SK-N-MC (cell line): ENCODE data around the gene HSF2.

Experiments
- EZH2 ChIP-seq: fragments of 200-600 bp; sonication (generic); IDR thresholded peaks from one replicate; pipeline ENCODE4 v1.6.1; 2017; ENCODE audit warnings: antibody characterized with exemption
- FOXP2 ChIP-seq: optimal IDR thresholded peaks from 2 replicates; pipeline ENCODE3; 2011; ENCODE audit warnings: mild to moderate bottlenecking, moderate library complexity; ENCODE audit not compliant: insufficient read depth; ENCODE audit errors: extremely low read length, control extremely low read depth
- POLR2AphosphoS5 ChIP-seq: IDR thresholded peaks from 2 replicates; pipeline ENCODE4 v1.6.1; 2012; ENCODE audit warnings: mild to moderate bottlenecking, low read depth, low read length, borderline replicate concordance

GRCh38 chr6:122428781-122429180 lies 29.3 kb downstream of the HSF2 start:
- TF ChIP-seq POLR2AphosphoS5 (no peak), EZH2 (no peak), FOXP2 (no peak)
